HFFc6 (cell line): ENCODE results near the gene MNS1. TPM values are rescaled to one million over a fixed set of nuclear protein-coding genes. Genes with fewer than 3 reads are reported as not detected.

Source experiments
- DNase-seq: peaks from one replicate; pipeline ENCODE4 v3.0.0-alpha.2; 2018
- H3K27ac Mint-ChIP-seq: 2 replicates; pipeline ENCODE4 v1.8.0; 2020; ENCODE audit warnings: mild to moderate bottlenecking, mixed read lengths
- H3K27me3 Mint-ChIP-seq: 2 replicates; pipeline ENCODE4 v1.8.0; 2021; ENCODE audit warnings: mild to moderate bottlenecking, moderate library complexity, mixed read lengths; ENCODE audit not compliant: insufficient read depth
- H3K36me3 Mint-ChIP-seq: 2 replicates; pipeline ENCODE4 v1.8.0; 2021; ENCODE audit warnings: low read depth, mixed read lengths
- H3K4me1 Mint-ChIP-seq: 2 replicates; pipeline ENCODE4 v1.8.0; 2020; ENCODE audit warnings: low read depth, mixed read lengths
- H3K4me3 Mint-ChIP-seq: 2 replicates; pipeline ENCODE4 v1.8.0; 2020; ENCODE audit warnings: mild to moderate bottlenecking, moderate library complexity, mixed read lengths
- H3K9me3 Mint-ChIP-seq: 2 replicates; pipeline ENCODE4 v1.8.0; 2020; ENCODE audit warnings: mild to moderate bottlenecking, mixed read lengths
- CTCF ChIP-seq: fragments of 200-600 bp; sonication (generic); IDR thresholded peaks from 2 replicates; pipeline ENCODE4 v1.5.0; 2021; ENCODE audit warnings: antibody characterized with exemption, mild to moderate bottlenecking
- total RNA-seq, 6 experiments: library from RNA; stranded (reverse); fragmentation: NEBNext Ultra II Directional; extraction: Animal tissue kit (Norgen Biotek cat#: 25700); gene quantifications; 2 replicates in 1 of 6; 3 replicates in 5 of 6; pipeline ENCODE4 v1.2.3, GENCODE V29; 2021

The MNS1 gene
- total RNA-seq, 6 experiments from 2014 or later = 1.1 to 2.3 (median 1.5) TPM

- H3K4me1 Mint-ChIP-seq = no peaks in the 10 kb centered on the region
- no peaks in the 10 kb centered on the region for H3K9me3 Mint-ChIP-seq
- TF ChIP-seq CTCF = no peak
- no peak overlapping the region for H3K4me3 Mint-ChIP-seq
- H3K36me3 Mint-ChIP-seq = no peaks in the 10 kb centered on the region
- H3K27me3 Mint-ChIP-seq = peaks cover 2% of the 10 kb centered on the region; the same call in 1 of the 2 replicates
- DNase-seq = no peak
- no peak overlapping the region for H3K27ac Mint-ChIP-seq
Measured at GRCh38 chr15:56475351-56475750, 10.4 kb upstream of the MNS1 start.

GRCh38 chr15:56473017-56473416 lies 8.1 kb upstream of the MNS1 start:
- no peaks in the 10 kb centered on the region; the same call in 1 of the 2 replicates for H3K27me3 Mint-ChIP-seq
- no peak overlapping the region for H3K4me3 Mint-ChIP-seq
- no peak overlapping the region for H3K27ac Mint-ChIP-seq

GRCh38 chr15:56472278-56472677 lies 7.3 kb upstream of the MNS1 start:
- Mint-ChIP-seq H3K36me3 (no peaks in the 10 kb centered on the region), H3K4me3 (no peak overlapping the region), H3K27ac (no peak overlapping the region), H3K27me3 (no peaks in the 10 kb centered on the region; the same call in 1 of the 2 replicates), H3K9me3 (no peaks in the 10 kb centered on the region), H3K4me1 (peaks cover 12% of the 10 kb centered on the region; the same call in 1 of the 2 replicates)
- TF ChIP-seq CTCF = no peak
- no peak for DNase-seq

More at GRCh38 chr15:56473017-56473416, 8.1 kb upstream of the MNS1 start:
- H3K36me3 Mint-ChIP-seq = no peaks in the 10 kb centered on the region
- no peak for TF ChIP-seq CTCF
- H3K9me3 Mint-ChIP-seq = no peaks in the 10 kb centered on the region
- no peak for DNase-seq
- H3K4me1 Mint-ChIP-seq = peaks cover 9% of the 10 kb centered on the region; the same call in 1 of the 2 replicates

GRCh38 chr15:56471440-56472069 lies 6.6 kb upstream of the MNS1 start:
- Mint-ChIP-seq H3K27ac (no peak overlapping the region), H3K4me1 (peaks cover 12% of the 10 kb centered on the region; the same call in 1 of the 2 replicates), H3K4me3 (no peak overlapping the region), H3K36me3 (no peaks in the 10 kb centered on the region), H3K27me3 (no peaks in the 10 kb centered on the region; the same call in 1 of the 2 replicates), H3K9me3 (no peaks in the 10 kb centered on the region)
- DNase-seq = no peak
- no peak for TF ChIP-seq CTCF

GRCh38 chr15:56469483-56469882 lies 4.5 kb upstream of the MNS1 start:
- Mint-ChIP-seq H3K9me3 (no peaks in the 10 kb centered on the region), H3K27ac (no peak overlapping the region), H3K36me3 (no peaks in the 10 kb centered on the region), H3K27me3 (no peaks in the 10 kb centered on the region; the same call in 1 of the 2 replicates), H3K4me3 (no peak overlapping the region), H3K4me1 (peaks cover 19% of the 10 kb centered on the region)
- no peak for TF ChIP-seq CTCF
- DNase-seq = no peak
